GM19025 (cell line): ENCODE measurements around the gene DLX5.

ENCODE experiments used
- ATAC-seq: cut with Tn5 transposase; IDR thresholded peaks from one replicate; pipeline ENCODE4 v1.9.1; 2021; ENCODE audit warnings: mild to moderate bottlenecking, low read depth, moderate library complexity; ENCODE audit not compliant: unreplicated experiment

DLX5 gene

GRCh38 chr7:97006055-97006815 is 18.4 kb downstream of the DLX5 start:
- ATAC-seq: no peak

DNA sequence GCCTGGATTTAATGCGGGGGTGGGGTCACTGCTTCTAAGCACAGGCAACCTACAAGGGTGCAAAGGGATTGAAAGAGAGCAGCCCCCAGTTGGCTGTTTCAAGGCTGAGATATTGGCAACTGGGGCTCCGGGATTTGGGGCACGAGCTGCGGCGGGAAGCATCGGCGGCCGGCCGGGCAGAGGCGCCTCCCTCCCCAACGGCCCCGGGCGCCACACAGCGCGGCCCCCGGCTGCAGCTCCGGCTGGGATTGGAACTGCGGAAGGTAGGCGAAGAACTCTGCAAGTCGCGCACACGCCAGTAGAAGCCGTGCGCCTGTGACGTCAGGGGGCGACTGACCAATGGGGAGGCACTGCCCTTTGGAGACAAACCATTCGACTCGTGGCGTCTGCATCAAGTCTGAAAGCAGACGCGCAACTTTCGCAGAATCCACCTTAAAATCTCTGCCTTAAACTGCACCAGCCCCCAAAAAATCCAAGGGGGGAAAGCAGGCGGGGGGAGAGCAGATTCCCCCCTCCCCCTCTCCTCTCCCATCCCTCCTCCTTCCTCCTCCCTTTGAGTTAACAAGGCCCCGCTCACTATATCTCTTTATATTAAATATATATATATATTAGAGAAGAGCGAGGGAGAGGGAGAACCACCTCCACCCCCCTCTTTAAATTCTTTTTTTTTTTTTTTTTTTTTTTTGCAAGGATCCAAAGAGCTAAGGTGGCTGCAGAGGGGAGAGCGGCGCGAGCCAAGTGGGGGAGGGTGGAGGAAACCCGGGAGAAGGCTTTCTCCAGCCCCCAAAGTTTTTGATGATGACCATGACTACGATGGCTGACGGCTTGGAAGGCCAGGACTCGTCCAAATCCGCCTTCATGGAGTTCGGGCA is 19.2 kb downstream of the DLX5 start, which contains the start of gene DLX6:
Gene DLX6 (plus strand): TSS at position 371 of the 872 bp plus-strand sequence. CDS start 425 bp downstream, at position 796.
- ATAC-seq: no peak

- no peak for ATAC-seq
Observed at GRCh38 chr7:97004247-97005182, 20.1 kb downstream of the DLX5 start.

DNA sequence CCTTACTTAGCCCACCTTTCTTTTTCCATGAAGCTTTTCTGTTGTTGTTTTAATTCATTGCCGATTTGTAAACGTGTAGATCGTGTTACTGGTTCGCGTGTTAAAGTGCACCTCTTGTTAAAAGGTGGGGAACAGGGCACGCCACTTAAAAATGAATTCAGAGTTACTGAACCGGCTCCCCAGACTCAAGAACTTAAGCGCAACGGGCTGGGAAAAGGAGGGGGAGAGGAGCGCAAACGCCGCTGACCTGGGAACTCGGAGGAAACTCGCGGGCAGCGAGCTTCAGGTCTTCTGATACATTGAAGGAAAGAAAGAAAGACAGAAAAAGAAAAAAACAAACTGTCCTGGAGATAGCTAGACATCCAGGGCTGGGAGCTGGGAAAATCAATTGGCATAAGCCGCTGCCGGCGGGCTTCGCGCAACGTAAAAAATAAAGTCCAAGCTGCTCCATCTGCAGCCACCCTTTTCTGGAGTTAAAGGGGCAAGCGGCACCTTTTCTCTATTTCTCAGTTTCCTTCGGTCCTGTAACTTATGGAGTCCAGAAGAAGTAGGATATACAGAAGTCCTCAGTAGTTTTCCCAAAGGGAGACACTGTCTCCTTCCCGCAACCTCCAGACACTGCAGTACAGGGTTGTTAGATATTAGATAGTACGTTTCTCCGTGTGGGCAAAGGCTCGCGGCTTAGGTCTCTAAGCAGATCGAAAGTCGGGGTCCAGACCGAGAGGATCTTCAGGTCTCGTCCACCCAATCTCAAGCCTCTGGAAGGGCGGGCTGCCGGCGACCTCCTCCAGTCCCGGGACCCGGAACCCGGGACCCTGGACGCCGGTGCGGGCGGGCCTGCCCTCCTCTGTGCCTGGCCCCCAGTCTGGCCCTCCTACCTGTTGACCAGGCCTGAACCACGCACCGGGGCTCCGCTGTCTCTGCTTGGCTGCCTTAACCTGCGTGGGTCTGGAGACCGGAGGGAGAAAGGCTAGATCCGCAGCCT is 21.1 kb downstream of the DLX5 start:
- ATAC-seq: no peak

GRCh38 chr7:97002555-97003261 is 21.9 kb downstream of the DLX5 start:
- no peak for ATAC-seq

DNA sequence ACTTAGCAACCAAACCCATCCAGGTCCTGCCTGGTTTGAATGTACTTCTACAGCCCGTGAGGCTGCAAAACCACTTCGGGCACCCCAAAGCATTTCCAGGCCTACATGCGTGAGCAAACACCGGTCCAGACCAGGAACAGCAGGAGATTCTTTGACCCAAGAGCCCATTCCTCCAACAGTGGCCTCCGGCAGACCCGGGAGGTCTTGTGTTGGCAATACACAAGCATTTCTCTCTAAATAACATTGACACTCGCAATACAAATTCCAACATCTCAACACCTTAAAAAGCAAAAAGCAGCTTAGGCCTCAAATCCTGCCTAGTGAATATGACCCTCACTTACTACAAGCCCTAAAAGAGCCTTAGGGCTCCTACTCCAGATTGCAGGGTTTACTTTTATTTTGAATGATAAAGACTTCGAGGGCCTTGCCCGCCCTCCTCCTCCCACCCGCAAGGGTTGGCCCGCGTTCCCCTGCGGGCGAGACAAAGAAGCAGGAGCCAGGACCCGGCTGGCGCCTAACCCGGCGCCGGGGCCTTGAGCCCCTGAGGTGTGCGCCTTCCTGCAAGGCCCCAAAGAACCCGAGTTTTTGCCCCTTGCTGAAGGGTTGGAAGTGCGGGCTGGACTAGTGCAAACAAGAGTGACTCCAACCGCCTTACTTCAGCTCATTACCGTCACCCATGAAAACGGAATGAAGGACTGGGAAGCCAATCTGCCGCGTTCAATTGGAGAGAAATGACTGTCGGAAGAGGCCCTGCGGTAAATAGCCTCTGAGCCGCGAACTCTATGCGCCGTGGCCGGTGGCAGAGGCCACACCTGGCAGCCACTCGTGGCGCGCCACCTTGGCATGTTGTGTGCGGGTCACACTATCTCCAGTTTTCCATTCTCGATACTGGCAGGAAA is 22.7 kb downstream of the DLX5 start:
- no peak for ATAC-seq

DNA sequence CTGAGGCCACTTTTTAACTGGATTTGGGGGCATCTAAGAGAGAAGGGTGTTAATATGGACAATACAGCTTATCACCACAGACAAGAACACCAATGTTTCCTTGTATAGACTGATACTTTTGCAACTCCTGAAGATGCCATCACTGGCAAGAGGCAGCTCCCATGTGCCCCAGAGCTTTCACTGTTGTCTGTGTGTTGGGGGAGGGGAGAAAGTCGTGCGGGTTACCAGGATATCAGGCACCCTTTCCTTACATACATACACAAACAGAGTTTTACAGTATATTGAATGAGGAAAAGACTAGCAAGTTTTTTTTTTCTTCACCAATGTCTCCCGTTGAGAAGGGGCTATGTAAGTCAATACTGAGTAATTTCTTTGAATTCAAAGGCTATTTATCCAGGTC is 23.4 kb downstream of the DLX5 start:
- no peak for ATAC-seq

GRCh38 chr7:96998744-96999143 is 25.9 kb downstream of the DLX5 start:
- ATAC-seq: no peak

- ATAC-seq: no peak
Observed at GRCh38 chr7:96998333-96998732, 26.3 kb downstream of the DLX5 start.

DNA sequence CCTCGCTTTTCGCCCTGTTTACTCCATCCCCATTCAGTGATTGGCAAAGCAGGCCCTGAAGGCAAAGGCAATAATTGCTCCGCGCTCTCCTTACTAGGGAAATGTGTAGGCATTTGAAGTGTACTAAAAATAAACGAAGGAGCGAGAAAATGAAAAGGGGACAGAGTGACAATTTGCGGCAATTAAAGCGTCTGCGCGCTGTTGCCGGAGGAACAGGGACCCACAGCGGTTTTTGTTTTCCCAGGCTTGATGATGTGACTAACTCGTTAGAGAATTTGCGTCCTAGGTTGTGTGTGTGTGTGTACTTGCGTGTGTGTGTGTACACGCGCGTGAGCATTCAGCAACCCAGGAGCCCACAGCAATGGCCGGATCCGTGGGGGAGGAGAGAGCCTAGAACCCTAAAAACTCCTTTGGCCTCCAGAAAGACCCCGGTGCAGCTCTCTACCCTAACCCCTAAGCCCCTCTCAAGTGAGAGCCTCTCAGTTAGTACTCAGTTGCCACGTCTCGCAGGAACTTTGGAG is 27.1 kb downstream of the DLX5 start:
- no peak for ATAC-seq

DNA sequence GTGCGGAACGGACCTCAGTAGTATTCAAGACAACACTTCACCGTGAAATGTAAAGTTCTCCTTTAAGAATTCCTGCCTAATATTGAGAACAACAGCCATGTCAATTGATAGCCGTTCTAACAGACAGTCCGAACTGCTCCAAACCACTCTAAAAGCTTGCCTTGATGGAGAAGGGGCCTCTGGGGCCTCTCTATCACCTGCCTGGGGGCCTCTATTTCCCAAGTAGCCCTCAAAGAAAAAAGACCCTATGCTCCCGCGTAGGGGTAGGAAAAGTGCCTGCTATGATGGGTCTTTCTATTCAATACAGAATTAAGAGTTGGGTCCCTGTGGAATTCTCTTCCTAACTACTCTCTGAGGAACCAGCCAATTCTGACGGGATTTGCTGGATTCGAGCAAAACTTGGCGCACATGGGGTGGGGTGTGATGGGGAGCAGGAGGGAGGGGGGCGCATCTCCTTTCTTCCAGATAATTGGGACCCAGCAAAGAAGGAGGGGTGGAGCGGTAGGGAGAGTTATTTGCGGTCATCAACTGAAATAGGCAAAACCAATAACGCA is 27.6 kb downstream of the DLX5 start:
- no peak for ATAC-seq

DNA sequence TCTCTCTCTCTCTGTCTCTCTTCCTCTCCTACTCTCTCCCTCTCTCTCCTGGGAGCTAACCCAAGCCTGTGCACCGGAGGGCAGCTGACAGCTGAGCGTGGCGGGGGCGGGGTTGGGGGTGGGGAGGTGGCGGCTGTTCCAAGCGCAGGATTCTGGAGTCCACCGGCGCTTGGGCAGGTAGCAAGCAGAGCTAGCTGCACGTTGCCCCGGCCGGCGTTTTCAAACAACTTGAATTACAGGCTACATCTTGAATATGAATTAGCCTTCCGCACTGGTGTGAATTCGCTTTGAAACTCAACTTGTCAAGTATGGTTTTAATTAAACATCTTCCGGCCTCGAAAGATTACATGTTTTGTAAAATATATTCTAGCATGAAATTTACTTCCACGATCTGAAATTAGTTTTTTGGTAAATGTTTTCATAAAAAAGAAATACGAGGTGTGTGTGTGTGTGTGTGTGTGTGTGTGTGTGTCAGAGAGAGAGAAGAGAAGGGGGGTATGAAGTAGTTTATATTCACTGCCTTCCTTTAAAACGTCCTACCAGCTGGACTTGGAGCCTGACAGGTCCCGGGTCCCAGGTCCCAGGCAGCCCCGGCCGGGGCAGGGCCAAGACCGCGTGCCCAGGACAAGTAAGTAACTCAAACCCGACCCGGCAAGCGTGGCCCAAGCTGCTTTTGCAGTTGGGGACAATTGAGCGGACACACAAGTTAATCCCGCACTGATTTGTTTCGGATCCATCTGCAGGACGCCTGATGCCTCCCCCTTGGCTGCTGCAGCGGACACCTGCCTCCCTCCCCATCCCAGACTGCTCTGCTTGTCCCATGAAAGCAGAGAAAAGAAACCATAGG is 28.3 kb downstream of the DLX5 start:
- no peak for ATAC-seq

- ATAC-seq: no peak
Observed at GRCh38 chr7:96995406-96996110, 29.1 kb downstream of the DLX5 start.

DNA sequence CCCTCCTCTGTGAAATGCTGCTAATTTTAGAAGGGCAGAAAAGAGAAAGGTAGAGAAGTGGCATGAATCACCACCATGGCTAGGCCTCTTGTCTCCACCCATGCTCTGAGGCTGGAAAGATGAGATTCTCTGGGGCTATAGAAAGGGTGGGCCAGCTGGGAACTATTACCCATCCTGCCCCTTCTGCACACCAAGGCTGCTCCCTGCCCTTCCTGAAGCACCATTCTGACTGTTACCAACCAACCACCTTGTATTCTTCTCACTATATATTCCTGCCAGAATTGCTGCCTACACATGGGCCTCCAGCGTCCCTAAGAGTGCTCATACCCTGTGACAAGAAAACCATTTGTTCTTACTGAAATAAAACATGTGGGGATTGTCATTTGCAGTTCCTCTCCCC is 30.7 kb downstream of the DLX5 start:
- no peak for ATAC-seq

GRCh38 chr7:96993094-96993865 is 31.4 kb downstream of the DLX5 start:
- ATAC-seq: no peak
